HG03565 (cell line): ENCODE data around the gene PPARGC1A.
A peak's percentile ranks its signal among the peaks of the same experiment; 100 is the strongest.

Source experiments
- ATAC-seq: cut with Tn5 transposase; IDR thresholded peaks from one replicate; pipeline ENCODE4 v1.9.1; 2021; ENCODE audit warnings: mild to moderate bottlenecking, moderate library complexity; ENCODE audit not compliant: unreplicated experiment

Gene PPARGC1A

DNA sequence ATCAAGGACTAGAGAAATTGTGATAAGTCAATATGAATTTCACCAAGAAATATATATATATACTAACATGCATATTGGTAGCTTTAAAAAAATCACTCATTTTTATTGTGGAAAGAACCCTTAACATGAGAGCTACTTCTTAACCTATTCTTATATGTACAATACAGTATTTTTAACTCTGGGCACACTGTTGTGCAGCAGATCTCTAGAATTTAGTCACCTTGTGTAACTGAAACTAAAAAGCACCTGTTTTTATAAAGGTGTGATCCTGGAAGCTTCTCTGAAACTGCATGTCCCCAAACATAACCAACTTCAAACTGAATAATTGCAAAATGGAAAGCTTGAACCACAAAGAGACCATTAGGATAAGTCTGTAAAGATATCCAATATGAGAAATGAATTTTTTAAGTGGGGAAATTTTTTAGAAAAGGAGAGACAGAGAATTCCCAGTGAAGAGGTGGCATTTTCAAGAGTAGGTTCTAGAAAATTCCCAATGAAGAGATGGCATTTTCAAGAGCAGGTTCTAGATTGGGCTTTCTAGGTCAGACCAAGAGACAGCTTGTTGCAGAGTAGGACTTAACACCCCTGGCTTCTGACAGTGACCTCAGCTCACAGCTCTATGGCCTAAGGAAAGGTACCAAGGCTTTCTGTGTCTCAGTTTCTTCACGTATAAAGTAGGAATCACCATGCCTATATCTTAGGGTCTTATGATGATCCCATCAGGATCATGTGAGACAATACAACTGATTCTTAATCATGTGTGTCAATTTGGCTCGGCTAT is 22.0 kb upstream of the PPARGC1A start:
- ATAC-seq: peak; percentile 58

DNA sequence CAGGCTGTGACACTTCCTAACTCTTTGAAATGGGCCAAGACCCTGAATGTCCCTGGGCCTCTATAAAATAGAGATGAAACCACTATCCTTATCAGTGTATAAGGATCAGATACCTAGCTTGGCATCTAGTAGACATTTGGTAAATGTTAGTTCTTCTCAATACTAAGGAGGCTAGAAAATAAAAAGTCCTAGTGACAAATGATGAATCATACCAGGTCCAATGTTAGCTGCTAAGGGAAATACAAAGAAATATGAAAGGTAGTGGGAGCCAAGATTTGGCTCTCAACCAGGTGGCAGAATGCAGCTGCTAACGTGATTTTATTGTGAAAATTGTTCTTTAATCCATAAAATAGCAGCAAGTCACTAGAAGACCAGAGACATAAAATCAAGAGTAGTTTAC is 19.8 kb upstream of the PPARGC1A start:
- no peak for ATAC-seq

DNA sequence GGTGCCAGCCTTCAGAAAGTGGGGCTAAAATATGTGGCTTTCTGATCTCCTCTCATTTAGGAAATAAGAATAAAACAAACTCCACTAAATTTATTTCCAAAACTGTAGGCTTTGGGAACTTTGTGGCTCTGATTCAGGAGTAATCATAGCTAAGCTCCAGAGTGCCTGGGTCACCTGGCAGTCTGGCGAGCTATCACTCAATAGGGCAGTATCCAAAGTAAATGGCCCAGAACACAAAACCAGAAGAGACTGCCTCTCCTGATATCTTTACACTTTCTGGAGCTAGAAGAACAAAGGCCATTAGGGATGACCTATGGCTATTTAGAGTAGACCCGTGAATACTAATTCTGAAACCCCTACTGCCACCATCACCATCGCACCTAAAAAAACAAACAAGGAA is 17.0 kb upstream of the PPARGC1A start:
- no peak for ATAC-seq

DNA sequence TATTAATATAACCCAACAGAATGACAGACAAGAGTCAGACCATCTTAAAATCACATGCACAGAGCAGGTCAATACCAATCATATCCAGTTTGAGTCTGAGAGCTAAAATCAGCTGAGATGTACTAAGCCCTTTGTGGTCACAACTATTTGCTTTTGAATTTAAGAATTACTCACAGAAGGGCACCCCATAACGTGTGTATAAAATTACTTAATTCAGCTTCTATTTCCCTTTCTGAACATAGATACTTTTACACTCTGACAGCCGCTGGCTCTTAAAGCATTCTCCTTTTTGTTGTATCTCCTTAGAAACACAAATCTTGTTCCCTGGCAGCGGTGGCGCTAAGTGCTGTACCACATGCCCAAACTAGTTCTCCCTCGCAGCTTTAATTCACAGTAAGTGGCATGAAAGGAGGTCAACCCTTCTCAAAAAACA is 14.8 kb upstream of the PPARGC1A start:
- ATAC-seq: no peak

DNA sequence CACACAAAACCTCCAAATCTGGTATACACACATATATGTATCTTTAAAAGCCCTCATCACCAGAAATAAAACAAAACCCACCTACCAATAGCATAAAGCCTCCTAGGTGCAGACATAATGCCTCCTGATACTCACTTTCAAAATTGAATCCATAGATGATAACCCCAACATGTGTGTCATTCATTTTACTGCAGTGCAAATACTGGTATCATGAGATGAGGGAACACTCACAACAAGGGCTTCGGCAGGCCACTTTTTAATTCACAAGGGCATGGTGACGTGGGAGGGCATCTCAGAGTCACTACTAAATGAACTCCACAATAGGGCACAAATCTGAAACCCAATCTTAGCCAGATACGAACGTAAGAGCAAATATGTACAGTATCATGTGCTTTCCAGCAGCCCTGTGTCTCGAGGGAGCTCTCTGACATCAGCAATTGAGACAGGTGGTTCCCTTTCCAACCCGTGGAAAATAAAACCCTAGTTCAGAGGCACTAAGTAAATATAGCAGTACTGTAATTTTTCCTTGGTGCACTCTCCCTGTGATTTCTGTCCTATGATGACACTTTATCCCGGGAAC is 14.1 kb upstream of the PPARGC1A start:
- ATAC-seq: no peak

DNA sequence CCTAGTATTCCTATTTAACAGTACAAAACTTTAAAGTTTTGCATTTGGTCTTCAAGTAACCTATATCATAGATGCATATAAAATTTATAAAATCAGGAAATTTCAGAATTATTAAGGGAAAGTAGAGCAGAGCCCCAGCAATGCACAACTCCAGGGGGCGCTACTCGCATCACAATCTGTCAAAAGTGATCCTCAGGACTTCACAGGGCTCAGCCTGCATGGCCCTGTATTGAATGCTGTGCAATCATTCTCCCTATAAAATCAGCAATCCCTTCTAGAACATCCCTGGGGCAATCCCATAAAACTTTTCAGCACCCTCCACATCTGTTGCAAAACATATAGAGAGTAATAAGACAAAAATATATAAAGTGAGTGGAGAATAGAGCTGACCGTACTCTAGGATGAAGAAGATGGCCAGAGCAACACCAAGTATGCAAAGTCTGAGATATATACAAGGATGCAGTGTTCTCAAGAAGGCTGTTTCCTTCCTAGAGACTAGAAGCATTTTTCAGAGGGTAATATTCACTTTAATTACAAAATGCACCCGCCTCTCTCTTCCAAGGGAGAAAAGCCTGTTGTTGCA is 12.5 kb upstream of the PPARGC1A start:
- ATAC-seq: no peak

DNA sequence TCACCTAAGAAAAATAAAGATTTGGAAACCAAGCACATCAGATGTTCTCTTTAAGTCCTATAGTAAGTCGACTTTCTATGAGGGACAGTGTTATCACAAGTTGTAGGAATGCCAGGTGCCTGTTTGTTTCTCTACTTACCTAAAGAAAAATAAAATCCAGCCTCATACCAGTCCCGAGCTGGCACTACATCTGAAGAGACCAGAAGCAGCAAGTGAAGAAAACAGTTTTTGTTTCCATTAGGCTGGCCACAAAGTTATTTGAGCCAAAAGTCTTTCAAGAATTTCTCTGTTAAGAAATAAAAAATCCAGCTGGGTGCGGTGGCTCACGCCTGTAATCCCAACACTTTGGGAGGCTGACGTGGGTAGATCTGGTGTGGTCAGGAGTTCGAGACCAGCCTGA is 10.8 kb upstream of the PPARGC1A start:
- no peak for ATAC-seq

DNA sequence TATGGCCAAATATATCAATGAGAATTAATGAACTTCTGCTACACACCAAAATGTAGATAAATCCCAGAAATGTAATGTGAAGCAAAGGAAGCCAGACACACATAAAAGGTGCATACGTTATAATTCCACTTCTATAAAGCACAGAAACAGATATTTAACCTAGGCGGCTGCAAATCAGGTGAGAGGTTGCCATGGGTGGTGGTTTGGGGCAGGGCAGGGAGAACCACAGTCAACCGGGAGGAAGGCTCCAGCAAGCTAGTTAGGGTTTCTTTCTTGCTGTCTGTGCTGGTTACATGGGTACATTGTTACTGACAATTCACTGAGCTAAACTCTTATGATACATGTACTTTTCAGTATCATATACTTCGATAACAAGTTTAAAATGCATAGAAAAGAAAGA is 9.7 kb upstream of the PPARGC1A start:
- no peak for ATAC-seq

DNA sequence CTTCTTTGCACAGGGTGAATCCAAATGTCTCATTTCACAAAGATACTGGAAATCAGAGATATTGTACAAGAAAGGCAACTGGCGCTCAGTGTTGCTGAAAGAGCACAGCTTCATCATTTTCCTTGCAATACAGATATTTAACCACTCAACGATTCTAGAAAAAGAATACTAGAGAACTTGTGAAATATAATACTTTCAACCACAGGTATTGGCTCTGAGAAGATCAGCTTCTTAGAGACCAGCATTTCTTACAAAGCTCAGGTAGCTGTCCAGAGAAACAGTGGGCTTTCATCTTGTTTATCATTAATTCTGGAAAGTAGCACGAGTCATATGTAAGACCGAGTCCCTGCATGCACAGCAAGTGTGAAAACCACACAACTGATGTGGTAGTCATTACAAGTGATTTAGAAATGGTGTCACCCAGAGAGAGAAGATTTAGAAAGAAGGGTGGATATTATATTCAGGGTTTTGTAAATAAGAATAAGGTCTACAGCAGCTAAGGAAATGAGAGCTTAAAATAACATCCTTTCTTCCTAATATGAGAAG is 7.8 kb upstream of the PPARGC1A start:
- no peak for ATAC-seq

DNA sequence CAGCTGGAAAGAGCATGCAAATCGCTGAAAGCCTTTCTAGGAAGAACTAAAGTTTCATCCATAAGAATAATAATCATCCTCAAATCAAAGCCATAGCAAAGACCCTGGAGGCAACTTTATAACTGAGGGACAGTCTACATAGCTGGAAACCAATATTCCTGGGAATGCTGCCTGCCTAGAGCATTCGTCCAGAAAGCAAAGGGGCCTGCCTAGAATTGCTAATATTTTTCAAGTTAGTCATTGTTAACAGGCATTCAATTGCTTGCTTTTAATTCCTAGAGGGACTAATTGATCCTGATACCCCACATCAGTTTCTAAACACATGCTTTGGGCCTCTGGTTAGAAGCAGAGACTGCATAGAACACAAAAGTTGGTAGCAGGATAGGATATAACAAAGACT is 4.2 kb upstream of the PPARGC1A start:
- ATAC-seq: no peak

DNA sequence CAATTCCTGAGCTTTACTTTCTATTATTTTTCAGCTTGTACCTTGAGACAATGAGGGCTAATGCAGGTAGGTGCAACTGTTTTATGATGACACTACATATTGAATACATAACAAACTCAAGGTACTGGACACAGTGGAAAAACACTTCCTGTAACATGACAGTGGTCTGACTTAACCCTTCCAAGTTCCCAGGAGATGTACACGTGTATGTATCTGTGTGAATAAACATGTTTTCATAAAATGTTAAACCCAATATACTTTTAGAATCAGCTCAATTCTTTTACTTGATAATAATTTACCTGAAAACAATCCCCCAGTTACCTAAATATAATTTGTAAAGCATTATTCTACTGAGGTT is 1.2 kb upstream of the PPARGC1A start:
- no peak for ATAC-seq

DNA sequence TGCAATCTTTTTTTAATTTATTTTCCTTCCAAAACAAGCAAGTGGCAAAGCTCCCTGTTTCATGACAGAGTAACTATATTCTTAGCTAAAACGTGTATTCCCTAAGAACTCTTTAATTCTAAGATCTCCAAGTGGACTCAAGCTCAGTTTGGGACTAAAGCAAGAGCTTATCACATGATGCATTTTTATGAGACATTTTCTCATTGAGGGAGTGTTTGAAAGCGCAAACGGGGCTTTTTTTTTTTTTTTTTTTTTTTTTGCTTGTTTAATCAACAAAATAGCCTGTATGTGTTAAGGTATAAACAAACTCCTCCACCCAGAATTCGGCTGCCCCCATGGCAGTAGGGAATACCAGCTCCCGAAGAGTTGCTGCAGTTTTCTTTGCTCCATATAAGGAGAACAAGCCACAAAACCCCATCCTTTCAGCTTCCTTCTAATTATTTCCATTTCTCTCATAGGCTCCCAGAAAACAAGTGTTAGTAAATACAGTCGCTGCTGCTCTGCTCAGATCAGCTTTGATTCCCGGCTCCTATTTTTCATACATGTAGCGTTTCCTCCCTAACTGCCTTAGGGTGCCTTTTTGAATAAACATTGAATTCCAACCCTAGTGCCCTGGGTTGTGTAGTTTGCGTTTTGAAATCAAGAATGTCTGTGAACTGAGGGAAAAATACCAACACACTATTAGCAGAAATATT is 669 bp upstream of the PPARGC1A start:
- no peak for ATAC-seq

DNA sequence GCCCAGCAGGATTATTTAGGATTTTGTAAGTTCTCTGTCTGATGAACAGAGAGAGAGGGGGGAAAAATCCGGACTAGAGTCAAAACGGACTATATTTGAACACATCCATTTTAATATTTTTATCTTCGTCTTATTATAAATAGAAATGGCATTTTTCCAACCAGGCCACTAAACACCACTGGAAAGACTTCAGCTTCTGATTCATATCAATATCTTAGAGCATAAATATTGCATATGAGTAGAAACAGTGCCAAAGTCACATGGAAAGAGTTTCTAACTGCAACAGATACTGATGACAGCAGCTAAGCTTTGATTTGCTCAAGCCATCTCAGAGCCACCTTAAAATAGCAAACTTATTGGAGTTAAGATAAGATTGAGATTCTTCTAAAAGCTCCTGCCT is 456 bp downstream of the PPARGC1A start:
- ATAC-seq: no peak

DNA sequence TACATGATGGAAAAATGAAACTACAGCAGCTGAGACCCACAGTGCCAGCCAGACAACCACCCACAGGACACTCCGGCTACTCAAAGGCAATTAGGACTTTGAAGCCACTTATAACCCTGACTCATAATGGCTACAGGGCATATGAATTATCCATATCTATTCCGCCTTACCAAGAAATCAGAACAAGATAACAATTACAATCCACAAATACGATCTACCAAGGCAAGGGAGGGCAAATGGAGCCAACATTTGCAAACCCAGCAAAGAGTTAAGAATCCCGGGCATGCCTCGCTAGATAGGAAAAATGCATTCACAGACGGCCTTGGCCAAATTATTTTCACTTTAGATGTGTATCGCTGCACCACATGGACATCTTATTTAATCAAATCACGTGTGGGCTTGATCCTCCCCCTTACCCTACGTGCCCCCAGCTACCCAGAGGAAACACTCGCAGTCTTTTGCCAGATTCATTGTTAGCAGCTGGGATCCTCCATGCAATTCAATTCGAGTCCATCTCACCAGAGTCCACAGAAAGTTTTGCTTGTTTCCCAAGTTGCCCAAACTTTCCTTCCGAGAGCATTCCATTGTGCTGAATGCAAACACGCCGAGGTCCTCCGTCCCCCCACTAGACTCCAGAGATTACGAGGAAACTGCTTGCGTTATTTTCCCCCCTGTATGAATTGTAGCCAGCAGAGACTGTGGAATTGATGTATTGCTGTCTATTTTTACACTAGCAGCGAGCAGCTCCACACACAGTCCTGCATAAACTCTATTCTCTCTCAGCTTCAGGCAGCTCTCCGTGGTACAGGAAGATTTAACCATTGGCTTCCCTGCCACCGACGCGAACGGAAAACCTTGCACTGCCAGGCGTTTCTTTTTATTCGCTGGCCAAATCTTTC is 1.2 kb downstream of the PPARGC1A start:
- ATAC-seq: no peak

DNA sequence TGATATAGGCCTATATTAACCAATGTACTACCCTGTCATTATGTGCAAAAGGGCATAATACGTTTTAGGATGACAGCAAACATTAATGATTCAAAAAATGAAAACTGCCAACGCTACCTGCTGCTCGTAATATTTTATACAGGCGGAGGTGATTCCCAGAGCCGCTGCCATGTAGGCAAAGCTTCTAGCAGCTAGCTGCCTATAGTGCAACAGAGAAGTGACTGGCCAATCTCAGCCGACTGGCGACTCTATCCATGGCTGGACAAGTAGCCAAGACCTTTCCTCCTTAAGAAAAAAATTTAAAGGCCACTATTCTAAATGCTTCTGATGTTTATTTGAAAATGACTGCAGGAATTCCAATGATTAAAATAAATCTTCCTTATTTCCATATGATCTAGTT is 1.9 kb downstream of the PPARGC1A start:
- no peak for ATAC-seq

DNA sequence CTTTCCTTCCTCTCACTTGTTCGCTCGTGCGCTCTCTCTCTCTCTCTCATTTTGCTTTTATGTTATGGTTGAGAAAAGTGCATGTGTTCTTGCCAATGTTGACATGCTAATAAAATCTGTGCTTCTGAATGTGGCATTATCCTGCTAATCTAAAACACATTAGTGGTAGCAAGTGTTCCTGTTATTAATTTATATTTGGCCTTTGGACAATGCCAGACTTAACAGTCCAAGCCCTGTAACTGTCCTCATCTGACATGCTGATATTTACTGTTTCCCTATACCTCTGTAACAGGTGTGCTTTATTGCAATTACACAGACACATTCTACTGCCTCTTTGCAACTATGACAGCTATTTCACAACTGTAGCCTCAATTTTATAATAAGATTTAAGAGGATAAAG is 2.7 kb downstream of the PPARGC1A start:
- no peak for ATAC-seq

DNA sequence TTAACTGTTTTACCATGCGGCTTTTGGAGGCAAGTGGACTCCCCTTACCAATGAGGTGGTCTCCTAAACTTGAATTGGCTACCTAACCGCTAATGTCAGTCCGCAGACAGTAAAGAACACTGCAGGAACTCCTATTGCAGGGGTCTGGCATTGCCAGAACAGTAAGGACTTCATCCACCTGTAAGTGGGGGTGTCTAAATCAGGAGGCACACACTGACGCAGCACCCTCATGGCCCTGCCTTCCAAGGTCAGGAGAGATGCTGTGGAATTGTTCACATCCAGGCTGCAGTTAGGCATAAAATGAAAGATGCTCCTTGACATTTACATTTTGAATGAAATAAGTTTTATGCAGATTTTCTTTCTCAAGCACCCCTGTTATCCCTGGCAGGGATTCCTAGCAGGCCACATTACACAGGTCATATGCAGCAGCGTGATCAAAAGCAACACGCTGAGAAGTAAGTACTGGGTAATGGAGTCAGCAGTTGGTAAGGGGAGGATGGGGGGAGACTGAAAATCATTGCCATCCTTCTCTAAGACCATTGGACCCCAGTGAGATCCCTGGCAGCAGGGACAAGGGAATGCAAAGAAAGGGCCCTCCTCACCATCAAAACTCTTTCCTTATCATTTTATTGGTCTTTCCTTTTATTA is 3.8 kb downstream of the PPARGC1A start:
- no peak for ATAC-seq

DNA sequence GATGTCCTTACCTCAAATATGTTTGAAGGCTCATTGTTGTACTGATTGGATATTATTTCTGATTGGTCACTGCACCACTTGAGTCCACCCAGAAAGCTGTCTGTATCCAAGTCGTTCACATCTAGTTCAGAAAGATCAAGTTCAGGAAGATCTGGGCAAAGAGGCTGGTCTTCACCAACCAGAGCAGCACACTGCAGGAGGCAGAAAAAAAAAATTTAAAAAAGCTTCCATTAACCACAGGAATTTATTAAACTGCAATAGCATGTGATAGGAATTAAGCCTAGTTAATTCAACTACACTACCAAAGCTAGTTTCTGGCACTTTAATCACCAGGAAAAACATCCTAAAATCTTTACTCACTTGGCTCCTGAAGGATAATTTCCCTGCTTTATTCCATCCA is 5.1 kb downstream of the PPARGC1A start:
- ATAC-seq: no peak

DNA sequence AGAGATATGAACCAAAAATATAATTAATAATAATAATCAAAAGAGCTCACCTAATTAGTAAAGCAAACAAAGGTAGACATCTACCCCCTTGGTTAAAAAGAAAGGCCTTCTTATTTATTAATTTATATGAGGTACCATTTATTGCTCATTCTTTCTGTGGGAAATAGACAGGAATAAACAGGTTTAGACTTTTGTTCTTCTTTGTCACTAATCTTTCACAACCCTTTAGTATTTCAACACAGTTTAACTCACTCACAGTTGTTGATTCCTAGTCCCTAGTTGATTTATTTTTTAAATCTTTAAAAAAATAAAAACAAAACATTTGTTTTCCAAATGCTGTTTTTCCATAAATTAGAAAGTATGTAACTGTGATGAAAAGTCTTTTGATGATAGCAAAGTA is 5.6 kb downstream of the PPARGC1A start:
- no peak for ATAC-seq

DNA sequence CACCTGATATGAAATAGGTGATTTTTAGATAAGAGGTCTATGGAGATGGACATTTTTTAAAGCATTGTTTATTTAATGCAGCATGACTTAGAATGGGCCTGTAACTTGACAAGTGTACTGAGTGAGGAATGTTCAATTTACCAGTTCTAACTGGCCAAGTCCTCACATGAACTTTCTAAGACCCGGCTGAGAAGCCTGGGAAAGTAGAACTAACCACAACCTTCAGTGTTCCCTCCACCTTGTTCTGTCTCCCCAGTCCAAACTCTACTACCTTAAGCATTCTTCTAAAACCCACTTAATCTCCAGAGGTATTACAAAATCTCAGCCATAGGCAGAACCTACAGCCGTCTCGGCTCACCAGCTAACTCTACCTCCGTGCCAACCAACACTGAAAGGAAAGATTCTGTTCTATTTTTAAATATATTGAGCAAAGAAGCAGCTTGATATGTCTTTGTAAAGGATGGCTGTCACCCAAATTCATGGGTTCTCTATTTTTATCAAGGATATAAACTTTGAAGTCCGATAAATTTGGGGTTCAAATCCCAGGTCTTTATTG is 6.8 kb downstream of the PPARGC1A start:
- ATAC-seq: no peak
